Activated T-cell treated with anti-CD3 and anti-CD28 coated beads, Interleukin-2, amount 50 U/mL, for 1 hour (primary cell): ENCODE data around the gene SPO11.
"Not testable (repeated sequence)": the region's sequence is repeated elsewhere in the genome, so short reads cannot be mapped to it uniquely, and the experiment has no call there.

Experiments
- DNase-seq: peaks from one replicate; pipeline ENCODE4 v3.0.0-alpha.2; 2020

SPO11 gene

GRCh38 chr20:57346477-57346876, 16.9 kb downstream of the SPO11 start:
- peak; percentile 68 for DNase-seq

DNA sequence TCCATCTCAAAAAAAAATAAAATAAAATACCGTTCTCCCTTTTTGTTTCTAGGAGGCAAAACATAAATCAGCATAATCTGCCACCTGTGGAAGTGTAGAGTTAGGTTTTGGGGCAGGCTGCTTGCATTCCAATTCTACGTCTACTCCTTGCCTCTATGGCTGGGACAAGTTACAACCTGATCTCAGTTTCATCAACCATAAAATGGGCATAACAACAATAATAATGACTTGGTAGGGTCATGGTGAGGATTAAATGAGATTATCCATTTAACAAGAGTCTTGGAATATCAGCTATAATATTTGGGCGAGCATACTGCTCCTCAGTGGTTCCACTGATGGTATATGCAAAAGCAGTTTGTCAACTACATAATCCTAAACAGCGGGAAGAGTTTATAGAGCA, 17.8 kb downstream of the SPO11 start:
- no peak for DNase-seq

GRCh38 chr20:57348200-57348921, 18.8 kb downstream of the SPO11 start:
- not testable (repeated sequence) for DNase-seq

DNA sequence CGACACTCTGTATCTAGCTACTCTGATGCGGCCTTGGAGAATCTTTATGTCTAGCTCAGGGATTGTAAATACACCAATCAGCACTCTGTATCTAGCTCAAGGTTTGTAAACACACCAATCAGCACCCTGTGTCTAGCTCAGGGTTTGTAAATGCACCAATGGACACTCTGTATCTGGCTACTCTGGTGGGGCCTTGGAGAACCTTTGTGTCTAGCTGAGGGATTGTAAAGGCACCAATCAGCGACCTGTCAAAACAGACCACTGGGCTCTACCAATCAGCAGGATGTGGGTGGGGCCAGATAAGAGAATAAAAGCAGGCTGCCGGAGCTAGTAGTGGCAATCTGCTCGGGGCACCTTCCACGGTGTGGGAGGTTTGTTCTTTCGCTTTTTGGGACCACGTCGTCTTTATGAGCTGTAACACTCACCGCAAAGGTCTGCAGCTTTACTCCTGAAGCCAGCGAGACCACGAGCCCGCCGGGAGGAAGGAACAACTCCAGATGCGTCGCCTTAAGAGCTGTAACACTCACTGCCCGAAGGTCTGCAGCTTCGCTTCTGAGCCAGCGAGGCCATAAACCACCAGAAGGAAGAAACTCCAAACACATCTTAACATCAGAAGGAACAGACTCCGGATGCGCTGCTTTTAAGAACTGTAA, 19.4 kb downstream of the SPO11 start:
- not testable (repeated sequence) for DNase-seq

- DNase-seq, result no peak
Observed at GRCh38 chr20:57350081-57350710, 20.6 kb downstream of the SPO11 start.

GRCh38 chr20:57350726-57351041, 21.1 kb downstream of the SPO11 start:
- not testable (repeated sequence) for DNase-seq

DNA sequence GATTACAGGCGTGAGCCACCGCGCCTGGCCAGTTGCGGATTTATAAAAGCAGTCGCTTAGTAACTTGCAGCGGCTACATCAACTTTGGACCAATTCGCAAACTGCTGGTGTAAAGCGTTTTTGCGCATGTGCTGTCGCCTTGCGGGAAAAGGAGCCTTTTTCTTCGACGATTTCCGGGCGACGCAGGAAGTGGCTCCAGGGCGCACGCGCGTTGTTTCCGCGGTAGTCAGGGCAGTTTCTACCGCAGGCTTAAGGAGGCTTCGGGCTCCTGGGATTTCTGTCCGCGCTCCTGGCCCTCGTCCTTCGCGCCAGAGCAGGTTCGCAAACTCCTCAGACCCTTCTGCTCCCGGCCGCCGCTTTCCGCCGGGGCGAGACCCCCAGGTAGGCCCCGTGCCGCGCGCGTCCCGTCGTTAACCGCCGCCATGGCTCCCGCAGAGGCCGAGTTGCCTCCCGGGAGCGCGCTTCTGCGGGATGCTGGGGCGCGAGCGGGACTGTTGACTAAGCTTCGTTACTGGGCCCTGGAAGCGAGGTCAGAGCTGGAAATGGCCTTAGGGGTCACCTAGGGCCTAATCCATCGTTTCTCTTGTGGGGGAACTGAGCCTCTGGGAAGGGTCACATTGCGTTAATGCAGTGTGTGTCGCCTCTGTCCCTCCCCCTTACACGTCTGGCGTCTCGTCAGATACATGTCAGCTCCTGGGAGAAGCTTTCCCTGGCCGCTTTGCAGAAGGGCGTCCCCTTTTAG, 21.6 kb downstream of the SPO11 start, which contains the start of gene RAE1:
Gene RAE1, plus strand, starts transcription at position 214 of the 742 bp plus-strand sequence. CDS start 2,784 bp downstream, outside the sequence.
- DNase-seq, result peak; percentile 87

DNA sequence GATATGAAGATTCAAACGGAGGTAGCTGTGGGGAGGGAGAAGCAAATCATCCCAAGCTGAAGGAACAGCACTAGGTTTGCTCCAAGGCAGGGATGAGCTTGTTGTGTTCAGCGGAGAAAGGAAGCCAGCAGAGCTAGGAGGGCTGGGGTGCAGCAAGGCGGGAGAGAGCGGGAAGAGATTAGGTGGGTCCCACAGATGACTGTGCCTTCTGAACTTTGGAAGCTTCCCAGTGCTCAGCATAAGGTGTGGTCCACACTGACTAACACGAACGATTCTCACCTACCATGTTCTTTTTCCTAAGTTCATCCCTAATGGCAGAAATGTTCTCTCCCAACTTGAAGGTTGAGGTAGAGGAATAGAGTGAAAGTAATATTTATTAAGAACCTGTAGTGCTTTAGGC, 22.7 kb downstream of the SPO11 start:
- no peak for DNase-seq

GRCh38 chr20:57353351-57353750, 23.7 kb downstream of the SPO11 start:
- DNase-seq, result no peak

GRCh38 chr20:57361517-57361916, 31.9 kb downstream of the SPO11 start:
- DNase-seq, result no peak

GRCh38 chr20:57364451-57364850, 34.8 kb downstream of the SPO11 start:
- no peak for DNase-seq

DNA sequence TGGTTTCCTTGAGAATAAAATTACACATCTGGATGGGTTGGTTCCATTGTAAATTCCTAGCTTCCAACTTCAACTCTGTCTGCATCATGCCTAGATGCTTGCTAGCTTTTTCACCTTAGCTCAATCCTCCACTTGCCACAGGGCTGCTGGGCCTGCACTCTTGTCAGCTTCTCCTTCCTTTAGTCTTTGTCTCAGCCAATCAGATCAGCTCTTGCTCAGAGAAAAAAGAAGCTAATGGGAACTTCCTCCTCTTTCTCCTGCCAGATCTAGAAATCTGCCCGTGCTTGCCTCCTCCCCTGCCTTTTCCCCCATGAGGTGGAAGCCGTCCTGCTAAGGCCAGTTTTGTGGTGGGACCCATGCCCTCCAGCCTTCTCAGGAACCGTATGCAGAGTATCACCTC, 40.0 kb downstream of the SPO11 start:
- DNase-seq, result no peak

GRCh38 chr20:57370316-57370715, 40.7 kb downstream of the SPO11 start:
- no peak for DNase-seq

GRCh38 chr20:57371363-57371762, 41.8 kb downstream of the SPO11 start:
- DNase-seq, result no peak

DNA sequence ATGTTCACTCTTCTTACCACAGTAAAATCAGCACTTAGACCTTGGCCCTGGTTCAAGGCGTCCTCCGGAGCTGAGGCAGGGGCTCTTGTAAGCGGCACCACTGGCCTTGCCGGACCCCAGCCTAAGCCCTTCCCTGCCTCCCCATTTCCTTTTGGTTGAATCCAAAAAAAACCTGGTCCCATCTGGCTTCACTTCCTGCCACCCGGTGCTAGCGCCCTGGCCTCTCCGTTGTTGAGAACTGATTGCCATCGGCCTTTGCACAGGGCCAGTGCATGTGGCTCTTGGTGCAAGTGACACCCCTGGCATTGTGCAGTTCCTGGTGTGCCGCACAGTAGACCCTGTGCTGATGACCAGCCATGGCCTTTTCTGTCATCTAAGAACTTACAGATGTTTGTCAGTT, 42.6 kb downstream of the SPO11 start:
- no peak for DNase-seq

DNA sequence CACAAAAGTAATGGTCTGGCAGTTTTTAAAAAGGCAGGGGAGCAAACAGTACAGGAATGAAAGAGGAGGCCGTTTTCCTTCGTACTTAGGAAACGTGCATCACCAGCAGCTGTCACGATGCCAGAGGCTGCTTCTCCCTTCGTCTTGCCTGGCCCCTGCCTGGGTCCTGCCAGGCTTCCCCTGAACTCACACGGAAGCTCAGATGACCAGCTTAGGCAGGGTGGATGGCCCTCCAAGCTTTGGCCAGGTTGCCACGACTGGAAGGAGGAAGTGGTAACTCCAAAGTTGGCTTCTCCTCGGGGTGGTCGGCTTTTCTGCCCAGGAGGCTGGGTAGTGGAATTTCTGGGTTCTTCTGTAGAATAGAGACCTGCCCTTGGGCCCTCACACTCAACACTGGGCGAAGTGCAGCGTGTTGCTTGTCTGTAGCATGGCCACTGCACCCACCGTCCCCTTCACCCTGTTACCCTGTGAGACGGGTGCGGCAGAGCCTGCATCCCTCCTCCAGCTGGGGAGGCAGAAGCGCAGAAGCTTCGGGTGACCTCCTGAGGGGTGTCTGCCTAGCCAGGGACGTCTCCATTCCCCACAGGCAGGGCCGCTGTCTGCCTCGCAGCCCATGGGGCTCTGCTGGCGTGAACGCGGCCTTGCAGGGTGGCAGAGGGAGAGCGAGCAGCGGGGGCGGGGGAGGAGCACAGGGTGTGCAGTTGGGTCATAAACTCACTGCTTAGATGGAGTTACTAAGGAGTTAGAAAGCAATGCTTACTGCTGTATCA, 43.2 kb downstream of the SPO11 start:
- DNase-seq, result no peak

DNA sequence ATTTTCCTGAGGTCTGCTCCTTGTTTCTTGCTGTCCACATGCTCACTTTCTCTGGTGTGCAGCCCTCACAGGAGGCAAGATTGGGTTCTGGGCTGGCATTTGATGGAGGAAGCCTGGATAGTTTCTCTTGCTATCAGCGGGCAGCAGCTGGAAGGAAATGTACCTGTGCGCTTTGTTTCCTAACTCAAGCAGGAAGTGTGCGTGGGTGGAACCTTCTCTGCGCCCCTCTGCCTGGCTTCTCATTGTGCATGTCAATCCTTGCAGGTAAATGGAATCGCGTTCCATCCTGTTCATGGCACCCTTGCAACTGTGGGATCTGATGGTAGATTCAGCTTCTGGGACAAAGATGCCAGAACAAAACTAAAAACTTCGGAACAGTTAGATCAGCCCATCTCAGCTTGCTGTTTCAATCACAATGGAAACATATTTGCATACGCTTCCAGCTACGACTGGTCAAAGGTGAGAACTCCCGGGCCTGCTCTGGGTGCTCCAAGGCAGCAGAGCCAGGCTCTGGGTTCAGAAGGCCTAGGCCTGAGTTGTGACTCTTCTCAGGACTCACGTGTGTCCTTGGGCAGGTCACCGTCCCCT, 44.8 kb downstream of the SPO11 start:
- DNase-seq, result no peak

DNA sequence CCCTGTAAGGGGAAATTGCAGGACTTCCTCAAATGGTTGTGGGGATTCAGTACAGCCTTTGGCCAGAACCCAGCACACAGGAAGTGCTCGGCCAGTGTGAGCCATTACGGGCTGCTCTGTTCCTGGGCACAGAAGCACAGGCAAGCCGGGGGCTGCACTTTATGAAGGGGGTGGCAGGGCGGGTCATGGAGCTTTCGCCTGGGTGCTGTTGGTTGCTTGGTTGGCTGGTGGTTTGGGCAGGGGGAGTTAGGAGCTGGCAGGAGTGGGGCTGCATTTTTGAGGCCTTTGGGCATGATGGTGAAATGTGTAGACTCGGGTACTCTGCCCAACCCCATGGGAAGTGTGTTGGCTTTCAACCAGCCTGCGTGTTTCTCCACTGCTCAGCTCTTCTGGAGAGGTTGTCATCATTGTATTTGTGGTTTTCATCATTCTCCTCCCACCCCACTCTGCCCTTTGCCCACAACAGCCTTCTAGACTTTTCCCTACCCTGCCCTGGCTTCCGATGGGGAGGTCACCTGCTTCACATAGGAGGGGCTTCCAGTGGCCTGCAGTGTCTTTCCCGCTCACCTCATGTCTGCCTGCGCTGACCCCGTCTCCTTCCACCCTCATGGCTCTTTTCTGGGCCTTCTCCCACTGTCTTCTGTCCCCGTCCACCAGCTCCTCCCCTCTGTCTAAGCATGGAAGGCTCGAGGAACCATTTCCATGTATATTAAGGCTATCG, 45.5 kb downstream of the SPO11 start:
- DNase-seq, result no peak

DNA sequence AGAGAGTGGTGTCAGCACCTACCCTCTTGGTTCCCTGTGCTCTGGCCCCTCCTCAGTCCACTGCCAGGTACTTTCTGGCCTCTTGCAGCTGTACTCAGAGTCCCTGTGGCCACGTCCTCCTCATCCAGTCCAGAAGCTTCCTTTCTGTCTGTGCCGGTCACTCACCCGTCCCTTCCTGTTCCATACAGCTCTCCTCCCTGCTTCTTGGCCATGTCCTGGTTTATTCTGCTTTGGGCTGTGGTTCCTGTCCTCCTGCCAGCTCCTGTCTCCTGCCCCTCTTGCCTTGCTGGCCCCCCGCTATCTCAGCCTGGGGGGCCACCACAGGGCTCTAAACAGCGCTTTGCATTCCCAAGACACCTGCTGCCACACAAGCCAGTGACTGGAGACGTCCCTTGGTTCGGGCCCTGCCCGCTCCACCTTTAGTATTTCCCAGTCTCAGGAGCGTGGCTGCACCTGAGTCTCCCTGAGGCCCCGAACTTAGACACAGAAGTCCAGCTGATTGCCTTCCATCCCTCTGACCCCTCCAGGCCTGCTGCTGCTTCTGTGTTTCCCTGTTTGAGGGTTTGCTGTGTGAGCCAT, 46.1 kb downstream of the SPO11 start:
- no peak for DNase-seq

DNA sequence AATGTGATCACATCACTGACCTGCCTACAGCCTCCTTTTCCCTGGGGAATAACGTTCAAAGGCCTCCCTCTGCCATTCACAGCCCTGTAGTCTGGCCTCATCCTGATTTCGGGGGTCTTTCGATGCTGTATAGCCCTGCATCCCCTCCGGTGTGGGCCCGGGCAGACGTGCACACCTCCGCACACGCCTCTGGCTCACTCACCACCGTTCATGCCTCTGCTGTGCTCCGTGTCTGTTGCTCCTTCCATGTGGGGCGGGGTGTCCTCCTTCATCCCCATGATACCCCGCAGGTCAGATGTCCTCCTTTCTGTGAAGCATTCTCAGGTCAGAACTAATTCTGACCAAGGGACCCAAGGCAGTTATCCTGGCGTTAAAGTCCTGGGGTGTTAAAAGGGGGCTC, 47.7 kb downstream of the SPO11 start:
- no peak for DNase-seq

DNA sequence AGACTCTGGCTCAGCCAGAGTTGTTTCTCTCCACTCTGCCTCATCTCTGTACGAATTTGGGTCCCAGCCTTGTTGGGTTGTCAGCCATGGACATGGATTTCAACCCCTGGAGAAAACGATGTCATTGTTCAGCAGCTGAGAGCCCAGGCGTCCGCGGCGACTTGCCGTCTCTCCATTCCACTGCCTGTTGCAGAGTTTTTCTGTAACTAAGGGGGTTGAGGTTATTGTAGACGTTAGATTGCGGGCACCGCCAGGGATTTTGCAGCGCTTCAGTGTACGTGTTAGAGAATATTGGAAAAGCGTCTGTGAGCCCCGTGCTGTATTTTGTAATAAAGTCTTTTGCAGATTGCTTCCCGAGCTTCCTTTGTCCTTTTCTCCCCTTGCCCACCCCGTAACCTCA, 48.5 kb downstream of the SPO11 start:
- no peak for DNase-seq
